Gastrocnemius medialis (tissue), 4 donors: ENCODE measurements around the gene MAD1L1. TPM values are rescaled to one million over a fixed set of nuclear protein-coding genes. Genes with fewer than 3 reads are reported as not detected.

Experiments
- ATAC-seq, 2 donors: fragments of 150-250 bp; one replicate each; pipeline ENCODE4 v1.9.1; 2016
- DNase-seq, 2 donors: peaks; one replicate each; pipeline ENCODE4 v3.0.0-alpha.2; 2019
- H3K27ac ChIP-seq, 4 donors: fragments of 200-600 bp; sonication (generic); 1 replicate in 1 of 4; 2 replicates in 3 of 4; pipeline ENCODE4 v1.5.1; 2016 to 2018; ENCODE audit warnings: mild to moderate bottlenecking in 2 of 4, moderate library complexity in 1 of 4
- H3K27me3 ChIP-seq, 3 donors: fragments of 200-600 bp; sonication (generic) in 2 of 3; 1 replicate in 1 of 3; 2 replicates in 2 of 3; pipeline versions ENCODE4 v1.5.1 to v1.6.0; 2016 to 2019; ENCODE audit warnings: mild to moderate bottlenecking in 1 of 3, moderate library complexity in 1 of 3
- H3K36me3 ChIP-seq, 2 donors: fragments of 200-600 bp; sonication (generic) in 1 of 2; one replicate each; pipeline ENCODE4 v1.5.1; 2017 to 2018
- H3K4me1 ChIP-seq, 2 donors: fragments of 200-600 bp; sonication (generic) in 1 of 2; one replicate each; pipeline ENCODE4 v1.5.1; 2016 to 2017; ENCODE audit warnings: mild to moderate bottlenecking in 2 of 2
- H3K4me3 ChIP-seq, 4 donors: fragments of 200-600 bp; sonication (generic) in 3 of 4; 1 replicate in 1 of 4; 2 replicates in 3 of 4; pipeline ENCODE4 v1.5.1; 2016 to 2019; ENCODE audit warnings: mild to moderate bottlenecking in 2 of 4
- H3K9me3 ChIP-seq, 3 donors: fragments of 200-600 bp; sonication (generic) in 2 of 3; 1 replicate in 1 of 3; 2 replicates in 2 of 3; pipeline ENCODE4 v1.5.1; 2016 to 2019
- CTCF ChIP-seq, 5 experiments: fragments of 450-650 bp in 3 of 5; fragments of 200-600 bp in 2 of 5; sonication (generic) in 2 of 5; IDR thresholded peaks in 4 of 5; conservative IDR thresholded peaks in 1 of 5; 1 replicate in 4 of 5; 2 replicates in 1 of 5; pipeline ENCODE4 v1.5.1; 2016 to 2019; ENCODE audit warnings: antibody characterized with exemption in 5 of 5, mild to moderate bottlenecking in 3 of 5, moderate library complexity in 3 of 5
- POLR2A ChIP-seq, 2 donors: fragments of 450-650 bp; IDR thresholded peaks; one replicate each; pipeline ENCODE4 v1.6.1; 2017; ENCODE audit warnings: antibody characterized with exemption in 2 of 2, mild to moderate bottlenecking in 2 of 2, moderate library complexity in 2 of 2
- in situ Hi-C, 4 donors: fragments of 200-750 bp; cut with MboI; loops; one replicate each; pipeline versions ENCODE4 v1.15.0 to v1.8.0; 2017; ENCODE audit warnings: low sequenced_read_pairs in 4 of 4
- intact Hi-C: fragments of 100-400 bp; cut with DNase I; formaldehyde crosslinking; loops from one replicate; pipeline ENCODE4 v1.15.1; 2023; ENCODE audit warnings: low total_unique reads
- total RNA-seq, 4 donors: library from RNA; depleted of rRNA; stranded (reverse); fragments of >200 nt; gene quantifications; one replicate each; pipeline versions ENCODE4 v1.1.0 to v1.2.3, GENCODE V29; 2016

Gene MAD1L1
- total RNA-seq, 4 donors from 2014 or later, result 19.7 to 32.4 (median 22.7) TPM

GRCh38 chr7:1900847-1901246, 331.9 kb downstream of the MAD1L1 start:
- in situ Hi-C loops (no loop called here), intact Hi-C loops (no loop called here)
- H3K4me3 ChIP-seq, result no peak overlapping the region
- ATAC-seq (no peak), DNase-seq (no peak)
- H3K9me3 ChIP-seq, result no peaks in the 10 kb centered on the region
- no peak for TF ChIP-seq POLR2A (IDR thresholded peaks at IDR 0.05)
- no peak for TF ChIP-seq CTCF (IDR thresholded peaks at IDR 0.05 in 4 of 5, conservative IDR thresholded peaks at IDR 0.05 in 1 of 5)
- H3K4me1 ChIP-seq, result peaks cover 4 to 6% of the 10 kb centered on the region in 2 donors
- H3K27ac ChIP-seq, result no peak overlapping the region
- no peaks in the 10 kb centered on the region for H3K27me3 ChIP-seq
- no peaks in the 10 kb centered on the region for H3K36me3 ChIP-seq

GRCh38 chr7:1899951-1900762, 332.6 kb downstream of the MAD1L1 start:
- H3K27ac ChIP-seq, result no peak overlapping the region
- ATAC-seq, result no peak
- no peak for DNase-seq
- intact Hi-C loops, result no loop called here
- H3K9me3 ChIP-seq, result no peaks in the 10 kb centered on the region
- in situ Hi-C loops, result no loop called here
- peaks cover 11 to 13% of the 10 kb centered on the region in 2 donors for H3K4me1 ChIP-seq
- TF ChIP-seq POLR2A (IDR thresholded peaks at IDR 0.05) (no peak), CTCF (IDR thresholded peaks at IDR 0.05 in 4 of 5, conservative IDR thresholded peaks at IDR 0.05 in 1 of 5) (no peak)
- no peak overlapping the region for H3K4me3 ChIP-seq
- no peaks in the 10 kb centered on the region for H3K27me3 ChIP-seq
- no peaks in the 10 kb centered on the region for H3K36me3 ChIP-seq

DNA sequence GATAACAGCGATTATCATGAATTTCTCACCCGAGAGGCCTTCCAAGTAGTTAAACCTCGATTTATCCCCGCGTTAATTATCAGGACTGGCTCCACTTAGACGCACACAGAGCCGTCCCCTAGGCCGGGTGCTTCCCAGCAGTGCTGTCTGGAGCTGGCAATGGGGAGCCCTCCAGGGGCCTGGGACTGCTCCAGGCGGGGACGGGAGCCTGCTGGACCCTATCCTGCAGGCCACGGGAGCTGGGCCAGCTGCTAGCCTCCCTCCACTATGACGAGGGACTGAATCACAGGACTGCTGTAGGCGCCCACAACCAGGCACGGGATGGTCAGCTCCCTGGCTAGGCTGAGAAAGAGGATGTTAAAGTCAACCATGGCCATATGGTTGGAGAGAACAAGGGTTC, 333.5 kb downstream of the MAD1L1 start:
- in situ Hi-C loops (no loop called here), intact Hi-C loops (no loop called here)
- DNase-seq, result no peak
- no peak overlapping the region for H3K4me3 ChIP-seq
- no peaks in the 10 kb centered on the region for H3K36me3 ChIP-seq
- H3K27me3 ChIP-seq, result no peaks in the 10 kb centered on the region
- H3K4me1 ChIP-seq, result peaks cover 17 to 22% of the 10 kb centered on the region in 2 donors
- ATAC-seq, result peak; percentile 37 to 51
- H3K27ac ChIP-seq, result no peak overlapping the region
- no peaks in the 10 kb centered on the region for H3K9me3 ChIP-seq
- TF ChIP-seq POLR2A (IDR thresholded peaks at IDR 0.05) (no peak), CTCF (IDR thresholded peaks at IDR 0.05 in 4 of 5, conservative IDR thresholded peaks at IDR 0.05 in 1 of 5) (no peak)

GRCh38 chr7:1898628-1899185, 334.0 kb downstream of the MAD1L1 start:
- ATAC-seq, result no peak
- TF ChIP-seq CTCF (IDR thresholded peaks at IDR 0.05 in 4 of 5, conservative IDR thresholded peaks at IDR 0.05 in 1 of 5) (no peak), POLR2A (IDR thresholded peaks at IDR 0.05) (no peak)
- Histone ChIP-seq H3K4me3 (no peak overlapping the region), H3K27me3 (no peaks in the 10 kb centered on the region), H3K36me3 (no peaks in the 10 kb centered on the region), H3K27ac (no peak overlapping the region), H3K4me1 (peaks cover 17 to 27% of the 10 kb centered on the region in 2 donors), H3K9me3 (no peaks in the 10 kb centered on the region)
- no peak for DNase-seq
- intact Hi-C loops (no loop called here), in situ Hi-C loops (no loop called here)
